Ishikawa (cell line): ENCODE results near the gene SLAMF8.

Source experiments
- CEBPB ChIP-seq: IDR thresholded peaks from 2 replicates; pipeline ENCODE4 v1.6.1; 2012
- CREB1 ChIP-seq: IDR thresholded peaks from 2 replicates; pipeline ENCODE4 v1.6.1; 2012; ENCODE audit warnings: low read depth
- EGR1 ChIP-seq: IDR thresholded peaks from 2 replicates; pipeline ENCODE4 v1.6.1; 2012
- EP300 ChIP-seq: IDR thresholded peaks from 2 replicates; pipeline ENCODE4 v1.6.1; 2012; ENCODE audit warnings: borderline replicate concordance
- FOXM1 ChIP-seq: IDR thresholded peaks from 2 replicates; pipeline ENCODE4 v1.6.1; 2012; ENCODE audit warnings: low read depth, borderline replicate concordance
- MAX ChIP-seq: IDR thresholded peaks from 2 replicates; pipeline ENCODE4 v1.6.1; 2012
- NFIC ChIP-seq: IDR thresholded peaks from 2 replicates; pipeline ENCODE4 v1.6.1; 2012
- RAD21 ChIP-seq: IDR thresholded peaks from 2 replicates; pipeline ENCODE4 v1.6.1; 2012; ENCODE audit warnings: low read depth
- REST ChIP-seq: IDR thresholded peaks from 2 replicates; pipeline ENCODE4 v1.6.1; 2012; ENCODE audit warnings: low read depth, mild to moderate bottlenecking
- TAF1 ChIP-seq: IDR thresholded peaks from 2 replicates; pipeline ENCODE4 v1.6.1; 2012; ENCODE audit warnings: low read depth, mild to moderate bottlenecking
- TCF12 ChIP-seq: IDR thresholded peaks from 2 replicates; pipeline ENCODE4 v1.6.1; 2012; ENCODE audit warnings: low read depth
- TEAD4 ChIP-seq: IDR thresholded peaks from 2 replicates; pipeline ENCODE4 v1.6.1; 2012
- USF1 ChIP-seq: IDR thresholded peaks from 2 replicates; pipeline ENCODE4 v1.6.1; 2012
- YY1 ChIP-seq: IDR thresholded peaks from 2 replicates; pipeline ENCODE4 v1.6.1; 2012; ENCODE audit warnings: low read depth
- ZBTB7A ChIP-seq: IDR thresholded peaks from 2 replicates; pipeline ENCODE4 v1.6.1; 2012; ENCODE audit warnings: low read depth

The SLAMF8 gene

GRCh38 chr1:159831412-159832141 lies 4.9 kb downstream of the SLAMF8 start:
- TF ChIP-seq RAD21 (no peak), CREB1 (no peak), CEBPB (no peak), EGR1 (no peak), REST (no peak), YY1 (no peak), USF1 (no peak), TAF1 (no peak), FOXM1 (no peak)

- TF ChIP-seq FOXM1 (no peak), CEBPB (no peak), EP300 (no peak), RAD21 (no peak), NFIC (no peak), REST (no peak), EGR1 (no peak), TCF12 (no peak), TAF1 (no peak), YY1 (no peak), ZBTB7A (no peak), CREB1 (no peak), MAX (no peak), USF1 (no peak), TEAD4 (no peak)
These were observed 5.6 kb downstream of the SLAMF8 start for GRCh38 chr1:159832309-159832708.

GRCh38 chr1:159835356-159835755 lies 8.7 kb downstream of the SLAMF8 start:
- no peak for TF ChIP-seq RAD21
- TF ChIP-seq ZBTB7A: no peak
- no peak for TF ChIP-seq REST

GRCh38 chr1:159835862-159836525 lies 9.3 kb downstream of the SLAMF8 start:
- TF ChIP-seq CEBPB (no peak), RAD21 (peak; percentile 48)

GRCh38 chr1:159838715-159839114 lies 12.0 kb downstream of the SLAMF8 start:
- TF ChIP-seq MAX: no peak
